ENCODE data around the gene UMODL1. TPM values are rescaled to one million over a fixed set of nuclear protein-coding genes. Genes with fewer than 3 reads are reported as not detected.

UMODL1 gene
- total RNA-seq, 1 donor from 2014 or later = not detected

- no peak for DNase-seq (ENCODE audit: low spot score)
- no peaks in the 10 kb centered on the region for H3K27me3 ChIP-seq
- H3F3A ChIP-seq (ENCODE audit: low read depth) = no peaks in the 10 kb centered on the region
- no peaks in the 10 kb centered on the region for H3K9me3 ChIP-seq (ENCODE audit: low read depth)
- no peaks in the 10 kb centered on the region for H3K4me1 ChIP-seq
- H3K27ac Mint-ChIP-seq = no peak overlapping the region
- peaks cover 11% of the 10 kb centered on the region for H3K4me1 Mint-ChIP-seq
- no peak for TF ChIP-seq EZH2 (IDR thresholded peaks at IDR 0.05)
- H3K27me3 Mint-ChIP-seq (ENCODE audit: insufficient read depth, low read depth) = peaks cover 4% of the 10 kb centered on the region
- H2AFZ ChIP-seq (replicated peaks) = no peak overlapping the region
- H3K9me3 Mint-ChIP-seq = no peaks in the 10 kb centered on the region
- no peak overlapping the region for H3K4me3 Mint-ChIP-seq
- H3K4me2 ChIP-seq = no peak overlapping the region
- H3K4me3 ChIP-seq = no peak overlapping the region
- no peak overlapping the region for H3K27ac ChIP-seq
- H3K9ac ChIP-seq = no peak overlapping the region
- H3K79me2 ChIP-seq (ENCODE audit: low read depth) = no peaks in the 10 kb centered on the region
- H3K36me3 Mint-ChIP-seq = no peaks in the 10 kb centered on the region
- no peaks in the 10 kb centered on the region for H3K36me3 ChIP-seq
- H4K20me1 ChIP-seq (ENCODE audit: low read depth) = no peaks in the 10 kb centered on the region
These were observed 61.1 kb downstream of the UMODL1 start for GRCh38 chr21:42132183-42132582.

- no peak overlapping the region for H3K9ac ChIP-seq
- H3K27ac ChIP-seq = no peak overlapping the region
- H4K20me1 ChIP-seq (ENCODE audit: low read depth) = no peaks in the 10 kb centered on the region
- Mint-ChIP-seq H3K4me3 (no peak overlapping the region), H3K4me1 (peaks cover 11% of the 10 kb centered on the region), H3K27ac (no peak overlapping the region), H3K9me3 (no peaks in the 10 kb centered on the region), H3K36me3 (no peaks in the 10 kb centered on the region), H3K27me3 (ENCODE audit: insufficient read depth, low read depth) (peaks cover 2% of the 10 kb centered on the region)
- H3K36me3 ChIP-seq = no peaks in the 10 kb centered on the region
- no peaks in the 10 kb centered on the region for H3K4me1 ChIP-seq
- DNase-seq (ENCODE audit: low spot score) = no peak
- no peaks in the 10 kb centered on the region for H3K79me2 ChIP-seq (ENCODE audit: low read depth)
- H2AFZ ChIP-seq (replicated peaks) = no peak overlapping the region
- no peaks in the 10 kb centered on the region for H3F3A ChIP-seq (ENCODE audit: low read depth)
- no peak for TF ChIP-seq EZH2 (IDR thresholded peaks at IDR 0.05)
- TF ChIP-seq CTCF (IDR thresholded peaks at IDR 0.05) = no peak
- no peak for TF ChIP-seq EZH2phosphoT487 (IDR thresholded peaks at IDR 0.05)
- H3K27me3 ChIP-seq = no peaks in the 10 kb centered on the region
- no peak overlapping the region for H3K4me3 ChIP-seq
- H3K9me3 ChIP-seq (ENCODE audit: low read depth) = no peaks in the 10 kb centered on the region
- H3K4me2 ChIP-seq = no peak overlapping the region
These were observed 62.0 kb downstream of the UMODL1 start for GRCh38 chr21:42133131-42133530.

- H3K27ac ChIP-seq = no peak overlapping the region
- H3K79me2 ChIP-seq (ENCODE audit: low read depth) = no peaks in the 10 kb centered on the region
- no peak overlapping the region for H3K4me3 ChIP-seq
- no peak overlapping the region for H3K9ac ChIP-seq
- H3K9me3 ChIP-seq (ENCODE audit: low read depth) = no peaks in the 10 kb centered on the region
- no peaks in the 10 kb centered on the region for H3K27me3 ChIP-seq
- H3K4me1 ChIP-seq = no peaks in the 10 kb centered on the region
- peaks cover 6% of the 10 kb centered on the region for H3K4me1 Mint-ChIP-seq
- no peaks in the 10 kb centered on the region for H4K20me1 ChIP-seq (ENCODE audit: low read depth)
- H3K4me2 ChIP-seq = no peak overlapping the region
- no peak for DNase-seq (ENCODE audit: low spot score)
- no peaks in the 10 kb centered on the region for H3F3A ChIP-seq (ENCODE audit: low read depth)
- no peaks in the 10 kb centered on the region for H3K9me3 Mint-ChIP-seq
- H2AFZ ChIP-seq (replicated peaks) = no peak overlapping the region
- H3K4me3 Mint-ChIP-seq = no peak overlapping the region
- peaks cover 2% of the 10 kb centered on the region for H3K27me3 Mint-ChIP-seq (ENCODE audit: insufficient read depth, low read depth)
- H3K27ac Mint-ChIP-seq = peak overlapping the region; percentile 38
- no peak for TF ChIP-seq EZH2 (IDR thresholded peaks at IDR 0.05)
- H3K36me3 Mint-ChIP-seq = no peaks in the 10 kb centered on the region
- no peaks in the 10 kb centered on the region for H3K36me3 ChIP-seq
These were observed 64.4 kb downstream of the UMODL1 start for GRCh38 chr21:42135386-42136052.

GRCh38 chr21:42137191-42137904, 66.2 kb downstream of the UMODL1 start:
- H3K4me2 ChIP-seq = no peak overlapping the region
- no peak for DNase-seq (ENCODE audit: low spot score)
- Mint-ChIP-seq H3K27me3 (ENCODE audit: insufficient read depth, low read depth) (peaks cover 6% of the 10 kb centered on the region), H3K9me3 (no peaks in the 10 kb centered on the region), H3K27ac (no peak overlapping the region), H3K36me3 (no peaks in the 10 kb centered on the region), H3K4me1 (peaks cover 7% of the 10 kb centered on the region), H3K4me3 (no peak overlapping the region)
- no peak for TF ChIP-seq EZH2 (IDR thresholded peaks at IDR 0.05)
- no peak for TF ChIP-seq EZH2phosphoT487 (IDR thresholded peaks at IDR 0.05)
- TF ChIP-seq CTCF (IDR thresholded peaks at IDR 0.05) = no peak
- H3K9ac ChIP-seq = no peak overlapping the region
- H4K20me1 ChIP-seq (ENCODE audit: low read depth) = no peaks in the 10 kb centered on the region
- no peaks in the 10 kb centered on the region for H3K27me3 ChIP-seq
- no peak overlapping the region for H3K4me3 ChIP-seq
- H3K79me2 ChIP-seq (ENCODE audit: low read depth) = no peaks in the 10 kb centered on the region
- H3K4me1 ChIP-seq = no peaks in the 10 kb centered on the region
- no peaks in the 10 kb centered on the region for H3F3A ChIP-seq (ENCODE audit: low read depth)
- no peaks in the 10 kb centered on the region for H3K9me3 ChIP-seq (ENCODE audit: low read depth)
- no peak overlapping the region for H3K27ac ChIP-seq
- no peak overlapping the region for H2AFZ ChIP-seq (replicated peaks)
- no peaks in the 10 kb centered on the region for H3K36me3 ChIP-seq
